CD4-positive, alpha-beta T cell treated with Interleukin-15 for 4 hours (primary cell): ENCODE measurements around the gene RILPL1.
A peak's percentile ranks its signal among the peaks of the same experiment; 100 is the strongest.
"Not testable (repeated sequence)": the region's sequence is repeated elsewhere in the genome, so short reads cannot be mapped to it uniquely, and the experiment has no call there.

ENCODE experiments used
- DNase-seq: peaks from one replicate; pipeline ENCODE4 v3.0.0-alpha.2; 2020; ENCODE audit warnings: low spot score

RILPL1 gene

DNA sequence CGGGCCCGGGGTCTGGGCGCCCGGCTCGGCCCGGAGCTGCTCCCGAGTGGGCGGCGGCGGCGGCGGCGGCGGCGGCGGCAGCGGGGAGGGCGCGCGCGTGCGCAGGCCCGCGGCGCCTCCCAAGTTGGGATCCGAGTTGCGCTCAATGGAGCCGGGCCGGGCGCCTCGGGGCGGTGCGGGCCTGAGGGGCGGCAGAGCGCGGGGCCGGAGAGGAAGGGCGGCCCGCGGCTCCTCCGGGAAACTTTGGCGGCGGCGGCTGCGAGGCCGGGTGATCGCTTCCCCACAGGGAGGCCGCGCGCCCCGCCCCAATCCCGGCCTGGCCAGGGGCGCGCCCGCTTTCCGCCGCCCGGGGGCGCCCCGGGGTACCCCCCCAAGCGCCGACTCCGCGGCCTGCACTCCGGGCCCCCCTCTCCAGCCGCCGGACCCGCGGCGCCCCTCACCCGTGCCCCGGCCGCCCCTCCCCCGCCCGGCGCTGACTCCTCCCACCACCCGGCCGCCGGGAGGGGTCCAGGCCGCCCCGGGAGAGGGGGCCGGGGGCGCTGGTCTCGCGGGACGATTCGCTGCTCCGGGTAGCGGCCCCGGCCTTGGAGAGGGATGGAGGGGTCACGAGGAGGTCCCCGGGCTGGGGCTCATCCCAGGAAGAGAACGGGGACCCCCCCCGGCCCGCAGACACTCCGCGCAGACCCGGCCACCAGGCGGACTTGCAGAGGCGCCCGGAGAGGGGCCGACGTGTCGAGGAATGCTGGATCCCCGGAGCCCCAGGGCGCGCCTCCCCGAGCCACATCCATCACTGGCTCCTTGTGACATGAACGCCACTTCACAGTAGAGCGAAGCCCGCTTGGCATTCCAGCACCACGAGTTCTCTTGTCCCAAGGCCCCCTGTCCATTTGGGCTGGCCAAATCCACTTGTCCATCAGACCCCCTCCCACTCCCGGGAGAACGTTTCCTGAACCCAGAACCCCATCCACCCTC is at the start of gene RILPL1:
RILPL1 (minus strand) TSS at position 48 of the 972 bp plus-strand sequence. CDS start 237 bp downstream, outside the sequence.
- DNase-seq = peak; percentile 24

GRCh38 chr12:123580772-123581171 is 47.3 kb upstream of the RILPL1 start:
- no peak for DNase-seq

GRCh38 chr12:123578829-123579228 is 45.3 kb upstream of the RILPL1 start:
- not testable (repeated sequence) for DNase-seq

DNA sequence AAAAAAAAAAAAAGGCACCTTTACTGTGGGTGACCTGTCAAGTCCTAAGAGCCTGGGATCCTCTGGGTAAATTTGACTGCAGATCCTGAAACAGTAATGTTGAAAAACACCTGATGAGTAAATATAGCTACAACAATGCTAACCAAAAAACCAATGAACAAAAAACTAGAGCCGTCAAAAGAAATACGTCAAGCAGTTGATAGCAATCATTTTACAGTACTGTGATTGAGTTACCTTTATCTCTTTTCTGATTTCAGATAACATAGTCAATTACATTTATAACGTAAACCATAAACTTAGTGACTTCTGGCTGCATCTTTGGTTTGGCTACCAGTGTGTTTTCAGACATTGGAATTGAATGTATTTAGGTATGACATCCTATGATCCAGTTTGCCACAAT is 44.7 kb upstream of the RILPL1 start:
- no peak for DNase-seq

DNA sequence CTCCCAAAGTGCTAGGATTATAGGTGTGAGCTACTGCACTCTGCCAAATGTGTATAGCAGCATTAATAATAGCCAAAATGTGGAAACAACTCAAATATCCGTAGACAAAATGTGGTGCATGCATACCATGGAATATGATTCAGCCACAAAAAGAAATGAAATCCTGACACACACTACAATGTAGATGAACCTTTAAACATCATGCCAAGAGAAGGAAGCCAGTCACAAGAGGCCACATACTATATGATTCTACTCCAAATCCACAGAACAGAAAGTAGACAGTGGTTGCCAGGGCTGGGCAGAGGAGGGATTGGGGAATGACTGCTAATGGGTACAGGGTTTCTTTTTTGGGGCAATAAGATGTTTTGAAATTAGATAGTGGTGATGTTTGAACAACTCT is 43.1 kb upstream of the RILPL1 start:
- no peak for DNase-seq

DNA sequence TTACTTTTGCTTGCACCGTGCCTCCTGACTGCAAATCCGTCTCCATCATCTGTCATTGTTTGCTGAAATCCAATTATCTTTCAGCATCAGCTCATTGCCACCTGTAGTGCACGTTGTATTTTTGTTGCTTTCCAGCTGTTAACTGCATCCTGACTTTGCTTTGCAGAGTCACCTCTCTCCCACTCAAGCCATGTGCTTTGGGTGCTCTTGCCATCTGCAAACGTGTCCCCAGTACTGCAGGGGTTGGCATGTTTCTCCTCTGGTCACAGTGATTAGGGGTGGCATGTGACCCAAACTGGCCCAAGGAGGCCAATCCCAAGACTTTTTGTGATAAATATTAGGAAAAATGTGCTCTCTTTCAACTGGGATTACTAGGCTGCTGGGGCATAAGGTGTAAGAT is 40.4 kb upstream of the RILPL1 start:
- DNase-seq = no peak

DNA sequence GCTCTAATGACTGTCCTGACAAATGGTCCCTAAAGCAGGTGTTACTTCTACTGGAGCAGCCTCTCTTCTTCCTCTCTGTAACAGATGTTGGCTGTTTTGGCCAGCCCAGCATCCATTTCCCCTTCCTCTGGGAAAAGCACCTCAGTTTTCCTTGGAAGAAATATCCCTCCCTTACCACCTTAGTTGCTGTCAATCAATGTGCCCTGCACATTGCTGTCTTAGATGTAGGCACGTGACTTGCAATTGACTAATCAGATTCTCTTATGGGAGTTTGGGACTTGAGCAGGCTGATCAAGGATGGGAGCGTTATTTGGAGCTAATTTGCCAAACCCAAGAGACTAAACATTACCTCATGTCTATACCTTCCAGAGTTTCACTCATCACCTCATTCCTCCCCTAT is 38.9 kb upstream of the RILPL1 start:
- DNase-seq = no peak

GRCh38 chr12:123571343-123571813 is 37.9 kb upstream of the RILPL1 start:
- DNase-seq = no peak

- DNase-seq = no peak
Observed at GRCh38 chr12:123559468-123559867, 25.9 kb upstream of the RILPL1 start.

GRCh38 chr12:123558487-123558886 is 25.0 kb upstream of the RILPL1 start:
- not testable (repeated sequence) for DNase-seq

- DNase-seq = not testable (repeated sequence)
Observed at GRCh38 chr12:123554843-123555242, 21.3 kb upstream of the RILPL1 start.

GRCh38 chr12:123554136-123554535 is 20.6 kb upstream of the RILPL1 start:
- not testable (repeated sequence) for DNase-seq

- DNase-seq = no peak
Observed at GRCh38 chr12:123550700-123551099, 17.2 kb upstream of the RILPL1 start.

- DNase-seq = no peak
Observed at GRCh38 chr12:123548107-123548506, 14.6 kb upstream of the RILPL1 start.

DNA sequence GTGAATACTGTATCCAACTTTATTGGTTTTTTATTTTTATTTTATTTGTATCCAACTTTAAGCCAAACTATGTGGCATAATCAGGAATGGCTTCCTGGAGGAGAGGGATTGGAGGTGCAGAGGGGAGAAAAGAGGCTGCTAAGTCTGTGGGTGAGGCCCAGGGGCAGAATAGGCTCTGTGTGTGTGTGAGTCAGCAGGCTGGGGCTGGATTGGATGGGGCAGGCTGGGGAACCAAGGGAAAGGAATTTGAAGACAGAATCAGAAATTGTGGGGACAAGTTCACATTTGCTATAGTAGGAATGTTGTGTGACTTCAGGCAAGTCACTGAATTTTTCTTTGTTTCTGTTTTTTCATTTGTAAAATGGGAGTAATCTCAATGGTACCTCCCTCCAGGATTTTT is 12.8 kb upstream of the RILPL1 start:
- no peak for DNase-seq

DNA sequence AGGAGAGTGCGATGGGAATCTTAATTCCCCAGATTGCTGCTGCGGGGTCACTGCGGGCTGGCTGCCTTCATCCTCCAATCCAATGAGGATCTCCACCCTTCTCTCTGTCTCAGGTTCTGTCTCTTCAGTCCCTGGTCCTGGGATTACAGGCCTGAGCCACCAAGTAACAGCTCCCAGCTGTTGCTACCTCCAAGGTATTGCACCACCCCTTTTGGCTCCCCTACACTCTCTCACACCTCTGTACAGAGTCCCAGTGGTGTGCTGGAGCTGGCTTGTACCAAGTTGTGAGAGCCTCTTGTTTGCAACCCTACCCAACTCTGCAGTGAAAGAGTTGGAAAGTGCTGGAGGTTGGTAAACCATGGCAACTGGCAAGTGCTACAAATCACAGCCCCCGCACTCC is 10.0 kb upstream of the RILPL1 start:
- no peak for DNase-seq

DNA sequence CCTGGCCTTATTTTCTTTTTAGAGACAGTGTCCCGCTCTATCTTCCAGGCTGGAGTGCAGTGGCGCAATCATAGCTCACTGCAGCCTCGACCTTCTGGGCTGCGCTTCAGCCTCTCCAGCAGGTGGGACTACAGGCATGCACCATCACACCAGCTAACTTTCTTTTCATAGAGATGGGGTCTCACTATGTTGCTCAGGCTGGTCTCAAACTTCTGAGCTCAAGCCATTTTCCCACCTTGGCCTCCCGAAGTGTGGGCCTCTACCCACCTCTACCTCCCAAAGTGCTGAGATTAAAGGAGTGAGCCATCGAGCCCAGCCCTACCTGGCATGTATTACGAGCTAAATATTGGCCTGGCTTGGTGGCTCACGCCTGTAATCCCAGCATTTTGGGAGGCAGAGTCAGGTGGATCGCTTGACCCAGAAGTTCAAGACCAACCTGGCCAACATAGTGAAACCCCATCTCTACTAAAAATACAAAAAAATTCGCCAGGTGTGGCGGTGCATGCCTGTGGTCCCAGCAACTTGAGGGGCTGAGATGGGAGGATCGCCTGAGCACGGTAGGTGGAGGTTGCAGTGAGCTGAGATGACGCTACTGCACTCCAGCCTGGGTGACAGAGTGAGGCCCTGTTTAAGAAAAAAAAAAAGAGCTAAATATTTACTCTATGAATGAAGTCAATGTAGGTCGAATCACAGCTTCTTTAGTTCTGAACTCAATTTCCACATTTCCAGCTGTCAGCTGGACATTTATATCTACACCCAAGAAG is 7.6 kb upstream of the RILPL1 start:
- no peak for DNase-seq

- not testable (repeated sequence) for DNase-seq
Observed at GRCh38 chr12:123535952-123536351, 2.4 kb upstream of the RILPL1 start.

- DNase-seq = no peak
Observed at GRCh38 chr12:123532808-123533649, 490 bp downstream of the RILPL1 start.

GRCh38 chr12:123532019-123532418 is 1.5 kb downstream of the RILPL1 start:
- no peak for DNase-seq

GRCh38 chr12:123531091-123531490 is 2.4 kb downstream of the RILPL1 start:
- no peak for DNase-seq

DNA sequence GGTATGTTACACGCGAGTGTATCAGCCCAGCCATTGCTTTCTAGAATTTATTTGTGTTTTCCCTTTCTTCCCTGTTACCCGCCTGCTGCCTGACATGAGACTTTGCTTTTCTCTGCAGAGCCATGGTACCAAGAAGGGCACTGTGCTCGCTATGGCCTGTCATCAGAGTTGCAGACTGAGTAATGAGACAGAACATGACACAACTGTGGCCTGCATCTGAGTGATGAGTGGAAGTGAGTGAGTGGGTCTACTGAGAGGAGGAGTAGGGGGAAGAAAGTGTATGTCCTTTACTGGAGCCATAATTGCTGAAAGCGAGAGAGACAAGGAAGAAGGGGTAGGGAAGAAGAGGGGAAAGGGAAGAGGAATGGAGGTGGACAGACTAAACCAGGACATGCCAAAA is 2.9 kb downstream of the RILPL1 start:
- DNase-seq = no peak
